ENCODE measurements around the gene KIAA0513.

GRCh38 chr16:85075236-85075924 lies 47.8 kb downstream of the KIAA0513 start:
- TF ChIP-seq CTCF (IDR thresholded peaks at IDR 0.05) (no peak), EZH2 (IDR thresholded peaks at IDR 0.05; ENCODE audit: borderline replicate concordance, insufficient read depth, low read depth, low read length, poor library complexity, severe bottlenecking) (no peak)
